HG02970 (cell line): ENCODE data around the gene MARK3.

Experiments
- ATAC-seq: cut with Tn5 transposase; IDR thresholded peaks from one replicate; pipeline ENCODE4 v1.9.1; 2021; ENCODE audit warnings: mild to moderate bottlenecking, moderate library complexity, moderate number of reproducible peaks; ENCODE audit not compliant: unreplicated experiment, low FRiP score

Gene MARK3

DNA sequence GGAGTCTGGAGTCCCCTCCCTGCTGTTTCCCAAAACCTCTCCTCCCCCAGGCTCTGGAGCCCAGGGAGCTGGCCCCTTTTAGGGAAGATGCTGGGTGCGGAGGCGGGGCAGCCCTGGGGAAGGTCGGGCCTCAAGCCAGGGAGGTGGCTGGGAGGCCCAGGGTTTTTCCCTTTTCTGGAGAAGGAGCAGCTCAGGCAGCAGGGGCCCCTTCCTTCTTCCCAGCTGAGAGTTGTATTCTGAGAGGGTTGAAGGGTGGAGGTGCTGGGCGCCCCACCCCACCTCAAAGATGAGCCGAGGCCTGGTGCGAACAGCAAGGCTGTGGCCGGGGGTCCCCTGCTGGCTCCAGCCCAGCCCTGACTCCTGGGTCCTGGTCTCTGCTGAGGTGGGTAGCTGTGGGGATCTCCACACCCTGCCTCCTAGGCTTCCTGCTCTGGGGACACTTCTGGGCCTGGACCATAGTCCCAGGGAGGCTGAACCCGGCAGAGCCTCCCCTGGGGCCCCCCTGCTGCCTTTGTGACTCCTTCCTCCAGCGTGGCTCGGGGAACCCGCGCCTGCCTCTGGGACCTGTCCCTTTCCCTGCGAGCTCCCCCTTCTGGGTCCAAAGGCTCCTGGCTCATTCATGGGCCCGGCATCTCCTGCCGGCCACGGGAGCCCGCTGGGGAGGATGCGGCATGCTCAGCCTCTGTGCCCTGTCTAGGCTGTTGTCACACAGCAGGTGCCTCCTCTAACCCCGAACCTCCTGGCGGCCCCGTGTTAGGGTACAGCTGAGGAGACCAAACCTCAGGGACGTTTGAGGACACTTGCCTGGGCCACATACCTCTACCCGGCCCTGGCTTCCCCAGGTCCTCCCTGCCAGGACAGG is 148.2 kb downstream of the MARK3 start:
- no peak for ATAC-seq

DNA sequence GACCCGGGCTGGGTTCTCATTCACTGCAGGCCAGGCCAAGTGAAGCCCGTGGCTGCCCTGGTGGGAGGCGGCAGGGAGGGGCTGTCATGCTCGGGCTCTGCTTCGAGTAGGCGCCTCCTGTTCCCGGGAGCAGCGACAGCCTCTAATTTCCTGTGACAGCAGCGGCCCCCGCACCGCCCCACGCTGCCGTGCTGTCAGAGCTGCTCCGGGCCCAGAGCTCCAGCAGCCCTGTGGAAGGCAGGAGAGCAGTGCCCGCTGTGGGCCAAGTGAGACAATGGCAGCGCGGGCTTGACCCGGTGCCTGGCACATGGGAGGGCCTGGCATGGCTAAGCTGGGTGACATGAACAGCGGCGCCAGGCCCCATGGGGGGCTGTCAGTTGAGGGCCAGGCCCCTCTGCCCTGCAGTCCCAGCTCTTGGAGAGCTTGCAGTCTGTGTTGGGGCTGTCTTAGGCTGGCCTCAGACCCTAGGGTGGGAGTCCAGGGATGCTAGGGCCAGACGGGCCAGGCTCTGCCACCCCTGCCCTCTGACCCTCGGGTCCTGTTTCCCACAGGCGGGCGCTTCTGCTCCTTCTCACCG is 148.9 kb downstream of the MARK3 start:
- ATAC-seq = no peak

DNA sequence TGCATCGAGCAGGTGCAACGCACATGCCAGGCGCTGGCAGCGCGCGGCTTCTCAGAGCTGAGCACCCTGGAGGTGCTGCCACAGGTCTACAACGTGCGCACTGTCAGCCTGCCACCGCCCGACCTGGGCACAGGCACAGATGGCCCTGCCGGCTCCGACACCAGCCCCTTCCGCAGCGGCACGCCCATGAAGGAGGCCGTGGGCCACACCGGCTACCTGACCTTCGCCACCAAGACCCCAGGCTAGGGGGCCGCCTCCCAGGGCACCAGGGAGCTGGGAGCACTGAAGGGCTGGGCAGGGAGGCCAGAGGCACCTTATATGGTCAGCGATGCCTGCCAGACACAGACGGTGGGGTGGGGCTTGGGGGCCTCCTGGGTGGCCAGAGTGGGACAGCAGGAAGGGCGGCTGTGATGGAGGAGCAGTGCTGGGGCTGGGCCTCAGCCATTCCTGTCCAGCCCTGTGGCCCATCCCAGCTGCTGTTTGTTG is 149.4 kb downstream of the MARK3 start:
- ATAC-seq = no peak

DNA sequence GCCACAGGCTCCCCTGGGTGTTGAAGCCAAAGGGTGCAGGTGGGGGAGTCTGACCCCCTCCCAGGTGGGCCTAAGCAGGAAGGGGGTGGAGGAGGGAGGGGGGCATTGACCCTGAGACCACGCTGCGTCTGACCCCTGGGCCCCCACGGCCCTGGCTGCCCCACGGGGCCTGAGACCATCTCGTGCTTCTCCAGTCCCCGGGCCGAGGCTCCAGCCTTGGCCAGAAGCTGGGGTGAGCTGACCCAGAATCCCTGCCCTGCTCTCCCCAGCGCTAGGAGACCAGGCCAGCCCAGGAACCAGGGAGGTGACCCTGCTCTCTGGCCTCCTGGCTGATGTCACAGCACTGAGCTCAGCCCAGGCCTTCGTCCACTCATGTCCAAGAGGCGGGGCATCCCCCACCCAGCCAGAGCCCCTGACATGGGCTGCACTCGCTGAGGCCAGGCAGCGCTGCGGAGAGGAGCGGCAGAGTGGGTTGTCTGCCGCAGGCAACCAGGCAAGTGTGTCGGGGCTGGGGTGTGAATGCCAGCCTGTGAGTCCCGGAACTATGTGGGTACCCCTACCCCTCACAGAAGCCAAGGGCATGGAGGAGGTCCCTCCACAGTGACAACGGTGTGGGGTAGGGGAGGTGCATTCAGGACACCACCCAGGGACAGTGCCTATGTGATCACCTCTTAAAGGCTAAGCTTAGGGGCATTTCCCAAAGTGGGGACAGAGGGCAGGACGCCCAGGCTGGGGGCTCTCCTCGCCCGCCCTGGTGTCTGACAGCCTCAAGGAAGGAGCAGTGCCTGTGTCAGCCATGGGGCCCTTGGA is 150.1 kb downstream of the MARK3 start:
- ATAC-seq = no peak

DNA sequence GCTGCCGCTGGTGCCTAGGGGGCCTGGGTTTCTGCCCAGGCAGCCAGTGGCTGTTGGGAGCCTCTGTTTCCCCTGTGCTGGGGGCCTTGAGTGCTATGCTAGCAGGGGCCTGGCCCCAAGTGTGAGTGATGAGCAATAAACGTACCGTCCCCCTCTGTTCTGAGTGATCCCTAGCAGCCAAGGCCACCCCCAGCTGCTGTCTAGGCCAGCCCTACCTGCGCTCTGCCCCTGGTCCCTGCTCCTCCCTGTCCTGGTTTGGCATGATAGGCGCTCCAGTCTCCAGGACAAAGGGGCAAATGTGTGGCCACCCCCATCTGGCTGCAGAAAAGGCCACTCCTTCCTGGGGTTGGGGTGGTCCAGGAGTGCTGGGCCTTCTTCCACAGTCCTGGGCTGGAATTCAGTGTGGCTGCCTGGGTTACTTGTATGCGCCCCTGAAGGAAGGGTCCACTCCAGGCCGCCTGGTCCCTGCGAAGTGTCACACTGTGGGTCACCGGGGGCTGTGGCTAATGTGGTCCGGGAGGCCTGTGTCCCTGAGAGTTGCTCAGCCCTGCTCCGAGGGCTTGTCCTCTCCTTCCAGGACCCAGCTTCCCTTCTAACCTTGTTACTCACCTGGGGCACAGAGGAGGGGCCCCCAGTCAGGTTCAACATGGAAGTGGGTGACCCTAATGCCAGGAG is 150.8 kb downstream of the MARK3 start:
- ATAC-seq = no peak

DNA sequence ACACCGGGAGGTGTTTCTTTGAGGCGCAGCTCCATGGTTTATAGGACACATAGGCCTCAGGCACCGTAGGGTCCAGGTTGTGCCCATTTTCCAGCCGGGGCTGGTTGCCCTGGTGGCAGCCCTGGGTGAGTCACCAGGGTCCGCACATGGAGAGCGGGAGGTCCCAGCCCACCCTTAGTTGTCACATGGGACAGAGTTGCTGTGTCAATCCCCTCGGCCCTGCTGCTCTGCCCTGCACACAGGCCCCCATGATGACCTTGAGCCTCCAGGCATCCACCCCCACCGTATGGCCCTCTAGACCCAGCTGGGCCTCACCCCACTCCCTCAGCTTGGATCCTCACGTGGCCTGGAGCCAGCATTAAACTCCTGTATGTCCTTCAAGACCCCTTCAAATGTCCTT is 151.5 kb downstream of the MARK3 start:
- no peak for ATAC-seq

GRCh38 chr14:103537175-103537990 is 152.2 kb downstream of the MARK3 start:
- no peak for ATAC-seq

DNA sequence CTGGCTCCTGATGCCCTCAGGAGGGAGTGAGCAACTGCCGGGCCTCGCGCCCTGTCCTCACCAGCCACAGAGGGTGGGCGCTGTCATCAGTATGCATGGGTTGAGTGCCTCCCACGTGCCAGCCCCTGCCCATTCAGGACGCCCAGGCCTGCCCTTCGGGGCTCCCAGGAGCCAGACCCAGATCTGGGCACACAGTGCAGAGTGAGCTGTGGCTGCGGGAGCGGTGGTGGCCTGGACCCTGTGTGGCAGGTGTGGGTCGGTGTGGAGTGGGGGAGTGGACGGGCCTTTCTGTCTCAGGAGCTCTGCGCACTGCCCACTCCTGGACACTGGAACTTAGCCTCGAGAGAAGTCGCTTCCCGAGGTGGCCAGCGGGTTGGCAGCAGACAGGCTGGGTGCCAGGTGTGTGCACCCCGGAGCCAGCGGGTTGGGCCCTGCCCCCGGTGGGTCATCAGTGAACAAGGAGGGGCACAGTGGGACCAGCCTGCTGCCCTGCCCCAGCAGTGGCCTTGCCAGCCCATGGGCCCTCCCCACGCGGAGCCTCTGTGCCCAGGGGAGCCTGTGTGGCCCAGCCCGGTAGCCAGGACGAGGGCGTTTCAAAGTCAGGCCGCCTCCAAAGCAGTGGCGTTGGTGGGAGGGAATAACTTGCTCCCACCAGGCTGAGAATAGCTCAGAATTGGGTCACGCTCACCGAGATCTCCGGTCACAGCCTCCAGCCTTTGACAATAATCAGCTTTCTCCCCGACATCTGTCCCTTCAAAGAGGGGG is 153.3 kb downstream of the MARK3 start:
- ATAC-seq = no peak

DNA sequence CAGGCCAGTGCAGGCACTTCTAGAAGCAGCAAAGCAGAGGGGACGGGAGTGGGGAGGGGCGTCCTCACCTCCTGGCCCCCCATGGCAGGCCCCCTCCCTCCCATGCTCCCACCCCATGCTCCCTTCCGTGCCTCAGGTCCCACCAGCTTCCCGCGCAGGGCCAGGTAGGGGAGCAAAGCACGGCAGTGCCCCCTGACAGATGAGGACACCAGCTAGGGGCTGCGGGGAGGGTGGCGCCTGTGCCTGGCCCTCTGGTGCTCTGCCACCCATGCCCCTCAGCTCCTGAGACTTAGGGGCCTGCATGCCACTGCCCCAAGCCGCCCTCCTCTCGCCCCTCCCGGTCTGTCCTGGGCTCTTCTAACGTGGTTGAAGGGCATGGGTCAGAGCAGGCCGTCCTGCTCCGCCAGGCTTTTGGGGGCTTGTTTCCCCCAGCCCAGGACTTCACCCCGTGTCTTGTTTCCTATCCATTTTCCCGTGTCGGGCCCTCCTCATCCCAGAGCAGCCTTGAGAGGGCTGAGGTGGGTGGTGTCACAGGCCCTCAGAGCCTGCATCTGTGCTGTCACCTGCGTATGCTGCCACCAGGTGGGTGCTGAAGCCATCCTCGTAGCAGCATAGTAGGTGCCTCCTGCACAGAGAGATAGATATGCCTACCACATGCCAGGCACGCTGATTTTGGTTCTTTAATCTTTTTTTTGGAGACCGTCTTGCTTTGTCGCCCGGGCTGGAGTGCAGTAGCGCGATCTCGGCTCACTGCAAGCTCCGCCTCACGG is 154.0 kb downstream of the MARK3 start:
- no peak for ATAC-seq

- ATAC-seq = no peak
These were observed 155.8 kb downstream of the MARK3 start for GRCh38 chr14:103540821-103541708.

DNA sequence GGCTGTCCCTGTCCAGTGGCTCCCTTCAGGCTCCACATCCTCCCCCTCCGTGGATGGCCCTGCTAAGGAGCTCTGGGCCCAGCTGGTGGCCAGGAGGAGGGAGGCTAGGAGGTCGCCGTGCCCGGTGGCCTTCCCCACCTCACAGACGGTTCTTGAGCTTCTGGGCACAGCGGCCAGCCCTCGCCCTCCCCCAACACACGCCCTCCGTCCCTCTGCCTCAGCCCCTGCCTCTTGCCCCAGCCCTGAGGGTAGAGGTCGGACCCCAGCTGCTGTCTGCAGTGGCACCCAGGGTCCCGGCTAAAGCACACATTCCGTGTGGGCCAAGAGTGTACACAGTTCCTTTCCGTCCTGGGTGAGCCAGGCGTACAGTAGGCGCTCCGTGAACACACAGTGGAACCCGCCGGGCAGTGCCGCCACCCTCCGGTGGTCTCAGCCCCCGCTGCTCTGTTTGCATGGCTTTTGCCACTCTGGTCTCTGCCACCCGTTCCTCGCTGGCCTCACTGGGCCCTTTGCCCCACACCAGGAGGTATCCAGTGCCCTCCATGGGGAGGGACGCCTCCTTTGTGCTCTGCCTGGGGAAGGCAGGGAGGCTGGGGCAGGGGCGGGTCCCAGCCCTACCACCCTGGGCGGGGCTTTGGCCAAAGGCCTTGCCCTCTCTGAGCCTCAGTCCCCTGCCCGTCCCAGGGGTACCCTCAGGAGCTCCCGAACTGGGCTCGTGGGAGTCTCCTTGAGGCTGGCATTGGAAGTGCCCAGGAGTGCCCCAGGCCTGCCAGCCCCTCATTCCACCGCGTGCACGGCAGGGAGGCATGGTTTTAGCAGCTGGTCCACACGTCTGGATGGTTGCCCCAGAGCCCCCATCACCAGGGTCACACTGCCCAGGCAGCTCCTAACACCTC is 156.7 kb downstream of the MARK3 start:
- ATAC-seq = no peak

- no peak for ATAC-seq
These were observed 157.4 kb downstream of the MARK3 start for GRCh38 chr14:103542605-103543088.

DNA sequence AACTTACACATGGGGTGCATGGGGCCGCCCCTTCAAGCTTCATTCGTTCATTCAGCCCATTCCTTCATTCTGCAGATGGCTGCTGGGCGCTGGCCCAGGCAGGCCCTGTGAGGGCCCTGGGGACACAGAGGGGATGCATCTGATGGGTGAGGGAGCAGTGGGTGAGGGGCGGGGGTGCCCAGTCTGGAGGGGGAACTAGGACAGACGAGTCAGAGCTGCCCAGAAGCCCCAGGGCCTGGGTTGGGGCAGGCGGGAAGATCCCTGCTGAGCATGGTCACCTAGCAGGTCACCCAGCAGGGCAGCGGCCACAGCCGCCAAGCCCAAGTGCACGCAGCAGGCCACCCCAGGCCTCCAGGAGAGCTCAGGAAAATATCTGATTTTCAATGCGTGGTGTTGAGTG is 157.9 kb downstream of the MARK3 start:
- no peak for ATAC-seq

GRCh38 chr14:103543721-103544387 is 158.6 kb downstream of the MARK3 start:
- ATAC-seq = no peak

DNA sequence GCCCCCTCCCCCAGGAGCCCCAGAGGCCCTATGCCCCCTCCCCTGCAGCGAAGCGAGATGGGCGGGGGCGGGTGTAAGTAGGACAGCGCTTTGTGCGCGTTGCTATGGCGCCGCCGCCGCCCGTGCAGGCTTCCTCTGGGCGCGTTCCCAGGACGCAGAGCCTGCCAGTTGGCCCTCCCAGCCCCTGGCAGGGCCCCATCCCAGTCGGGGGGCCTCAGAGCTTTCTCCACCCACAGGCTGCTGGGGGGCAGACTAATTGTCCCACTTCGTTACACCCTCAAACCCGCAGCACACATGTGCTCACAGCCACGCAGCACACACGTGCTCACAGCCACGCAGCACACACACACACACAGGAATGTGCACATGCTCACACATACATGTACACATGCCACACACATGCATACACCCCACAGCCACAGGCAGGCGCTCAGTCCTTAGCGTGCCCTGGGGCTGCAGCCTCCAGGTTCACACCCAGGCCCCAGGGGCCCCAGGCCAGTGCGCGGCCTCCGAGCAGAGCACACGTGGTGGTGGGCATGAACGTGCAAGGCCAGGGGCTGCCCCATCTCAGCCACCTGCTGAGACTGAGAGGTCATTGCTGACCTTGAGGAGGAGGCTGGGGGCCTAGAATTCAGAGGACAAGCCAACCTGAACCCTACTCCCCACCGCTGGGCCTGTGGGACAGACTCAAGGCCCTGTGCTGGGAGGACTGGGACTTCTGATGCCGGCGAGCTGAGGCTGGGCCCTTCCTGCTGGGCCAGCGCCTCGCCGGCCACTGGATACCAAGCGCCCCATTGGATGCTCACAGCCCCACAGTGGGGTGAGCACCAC is 159.4 kb downstream of the MARK3 start:
- ATAC-seq = no peak
